K562 (cell line): ENCODE results near the gene ZNF737. TPM values are rescaled to one million over a fixed set of nuclear protein-coding genes. Genes with fewer than 3 reads are reported as not detected.

Experiments
- ATAC-seq: fragments of 200-7000 bp; cut with Tn5 transposase; 3 replicates; pipeline ENCODE4 v1.9.1; 2020; ENCODE audit warnings: moderate library complexity
- BruUV-seq: library from RNA; stranded (reverse); fragments of 400-500 nt; replicated peaks from 2 replicates; lab custom pipeline; 2021; lab: Mats Ljungman, UMichigan
- CTCF ChIA-PET: fragments of 300-600 bp; formaldehyde crosslinking; extraction: SDS; loops from one replicate; lab custom pipeline; 2021; ENCODE audit warnings: low intra/inter-chr PET ratio; lab: Yijun Ruan, JAX
- POLR2A ChIA-PET: fragments of 300-600, 350-650 bp; sonication (Branson Sonifier 250); formaldehyde crosslinking; extraction: SDS; loops from one replicate; lab custom pipeline; 2021; ENCODE audit warnings: antibody characterized with exemption, inconsistent platforms; lab: Yijun Ruan, JAX
- DNase-seq, 4 experiments: peaks; one replicate each; pipeline versions ENCODE4 v3.0.0 to v3.0.0-alpha.2; 2011 to 2018; ENCODE audit warnings: low spot score in 3 of 4, mixed read lengths in 3 of 4; ENCODE audit errors: extremely low read depth in 1 of 4
- FAIRE-seq: peaks from 2 replicates; lab custom pipeline; 2011; peaks lifted over from hg19 to GRCh38; lab: Jason Lieb, UNC
- H2AFZ ChIP-seq: 2 replicates; pipeline ENCODE4 v1.6.0; 2011; ENCODE audit warnings: low read depth, low read length, control low read depth, inconsistent platforms
- H3K27ac ChIP-seq: fragments of 200-600 bp; 3 replicates; pipeline ENCODE4 v1.8.0; 2011; ENCODE audit warnings: low read depth, mild to moderate bottlenecking, control low read depth, inconsistent platforms, low read length, moderate library complexity, mixed read lengths; ENCODE audit errors: extremely low read depth
- H3K27me3 ChIP-seq, 2 experiments: fragments of 300-600 bp in 1 of 2; 2 replicates in 1 of 2; 3 replicates in 1 of 2; pipeline versions ENCODE4 v1.6.0 to v1.8.0; 2011; ENCODE audit warnings: inconsistent platforms in 2 of 2, low read length in 2 of 2, mild to moderate bottlenecking in 1 of 2, mixed read lengths in 1 of 2, moderate library complexity in 1 of 2; ENCODE audit not compliant: control insufficient read depth in 2 of 2, insufficient read depth in 2 of 2
- H3K36me3 ChIP-seq: fragments of 300-600 bp; 3 replicates; pipeline ENCODE4 v1.8.0; 2011; ENCODE audit warnings: mild to moderate bottlenecking, low read length, inconsistent platforms; ENCODE audit not compliant: control insufficient read depth, insufficient read depth
- H3K4me1 ChIP-seq, 2 experiments: fragments of 200-600 bp in 1 of 2; replicated peaks in 1 of 2; 2 replicates in 1 of 2; 3 replicates in 1 of 2; pipeline versions ENCODE4 v1.5.1 to v1.8.0; 2011; ENCODE audit warnings: inconsistent platforms in 2 of 2, low read length in 2 of 2, mild to moderate bottlenecking in 1 of 2, mixed read lengths in 1 of 2, moderate library complexity in 1 of 2; ENCODE audit not compliant: control insufficient read depth in 2 of 2, insufficient read depth in 2 of 2
- H3K4me2 ChIP-seq: 2 replicates; pipeline ENCODE4 v1.6.1; 2011; ENCODE audit warnings: low read length, control low read depth, inconsistent platforms, mixed read lengths; ENCODE audit not compliant: insufficient read depth
- H3K4me3 ChIP-seq: fragments of 200-600 bp; sonication (generic), shearing (Covaris generic); 2 replicates; pipeline ENCODE4 v1.5.1; 2016; ENCODE audit warnings: control low read depth, inconsistent platforms
- H3K79me2 ChIP-seq: fragments of 200-600 bp; 3 replicates; pipeline ENCODE4 v1.8.0; 2011; ENCODE audit warnings: low read length, inconsistent platforms; ENCODE audit not compliant: control insufficient read depth, insufficient read depth
- H3K9ac ChIP-seq, 2 experiments: 2 replicates each; pipeline versions ENCODE4 v1.6.0 to v1.6.1; 2011; ENCODE audit warnings: low read depth in 2 of 2, low read length in 2 of 2, control low read depth in 1 of 2, inconsistent platforms in 1 of 2, mild to moderate bottlenecking in 1 of 2, mixed read lengths in 1 of 2; ENCODE audit not compliant: insufficient read depth in 1 of 2
- H3K9me1 ChIP-seq: one replicate; pipeline ENCODE4 v1.6.0; 2011; ENCODE audit warnings: inconsistent platforms, mild to moderate bottlenecking, low read length, moderate library complexity; ENCODE audit not compliant: control insufficient read depth, insufficient read depth
- H3K9me3 ChIP-seq: replicated peaks from 2 replicates; pipeline ENCODE4 v1.5.1; 2011; ENCODE audit warnings: low read depth, low read length, inconsistent platforms; ENCODE audit not compliant: control insufficient read depth, insufficient read depth
- H4K20me1 ChIP-seq: replicated peaks from 2 replicates; pipeline ENCODE4 v1.6.1; 2011; ENCODE audit warnings: low read length, inconsistent platforms, mixed read lengths; ENCODE audit not compliant: control insufficient read depth, insufficient read depth
- HNRNPH1 ChIP-seq: fragments of 200-400 bp; formaldehyde crosslinking; optimal IDR thresholded peaks from 2 replicates; pipeline ENCODE3; 2017; ENCODE audit warnings: low read depth, mild to moderate bottlenecking, low read length, moderate library complexity
- ZNF134 ChIP-seq: fragments of 250-450 bp; sonication (Bioruptor Pico); conservative IDR thresholded peaks from 2 replicates; pipeline ENCODE4 v1.4.0; 2020
- WGBS: fragments of 100-300 bp; shearing (Covaris generic); methylation state at CpG from one replicate; pipeline ENCODE4 v1.1.6; 2016; ENCODE audit warnings: low coverage, mixed read lengths; ENCODE audit not compliant: insufficient coverage; ENCODE audit errors: missing lambda C conversion rate; 5-methylcytosine and 5-hydroxymethylcytosine counted together
- in situ Hi-C: fragments of 300-500 bp; cut with MboI; formaldehyde crosslinking; loops from 4 replicates; pipeline ENCODE4 v1.15.0; 2018; ENCODE audit warnings: inconsistent platforms, mixed read lengths
- intact Hi-C: fragments of 100-400 bp; cut with micrococcal nuclease; formaldehyde crosslinking; loops from 2 replicates; pipeline ENCODE4 v1.14.2; 2022
- polyA plus RNA-seq, 8 experiments: library from polyadenylated mRNA; depleted of rRNA in 4 of 8; stranded (reverse) in 5 of 8; unstranded in 3 of 8; fragments of >200 nt; fragmentation: Nextera tagmentation in 2 of 8; fragmentation: Illumina TruSeq in 1 of 8; extraction: Ambion mirVana in 2 of 8; extraction: Trizol in 1 of 8; gene quantifications; 2 replicates each; pipeline versions ENCODE4 v1.2.1 to v1.2.3, GENCODE V29; 2011 to 2014; ENCODE audit warnings: inconsistent platforms in 1 of 8, missing spikeins in 1 of 8
- total RNA-seq, 7 experiments: library from RNA; depleted of rRNA in 6 of 7; stranded (reverse); fragments of >200 nt in 6 of 7; fragmentation: Illumina TruSeq in 2 of 7; extraction: Trizol in 2 of 7; gene quantifications; 2 replicates each; pipeline versions ENCODE4 v1.2.1 to v1.2.3, GENCODE V29; 2011 to 2021; ENCODE audit warnings: low replicate concordance in 1 of 7

The ZNF737 gene
- total and polyA plus RNA-seq, 9 of the 15 experiments (the other 6 are each of a cell fraction or from before 2014, with no cell fraction given): 0.01 to 0.32 (median 0.10) TPM; not detected in 1

DNA sequence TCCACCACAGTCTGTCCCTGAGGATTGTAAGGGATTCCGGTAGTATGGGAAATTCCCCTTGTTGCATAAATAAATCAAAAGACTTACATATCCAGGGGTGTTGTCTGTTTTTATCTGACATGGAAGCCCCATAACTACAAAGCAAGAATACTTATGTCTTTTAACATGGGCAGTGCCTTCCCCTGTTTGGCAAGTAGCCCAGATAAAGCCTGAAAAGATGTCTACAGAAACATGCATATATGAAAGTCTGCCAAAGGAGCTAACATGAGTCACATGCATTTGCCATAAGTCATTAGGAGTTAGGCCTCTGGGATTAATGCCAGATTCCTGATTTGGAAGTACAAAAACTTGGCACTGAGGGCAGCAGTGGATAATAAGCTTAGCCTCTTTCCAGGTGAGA lies 62.1 kb downstream of the ZNF737 start:
- Histone ChIP-seq H3K27ac (no peak overlapping the region), H3K36me3 (no peaks in the 10 kb centered on the region), H2AFZ (no peak overlapping the region), H3K9me3 (no peaks in the 10 kb centered on the region), H3K79me2 (no peaks in the 10 kb centered on the region), H3K27me3 (no peaks in the 10 kb centered on the region), H3K4me1 (no peaks in the 10 kb centered on the region), H4K20me1 (no peaks in the 10 kb centered on the region), H3K4me3 (no peak overlapping the region), H3K9ac (no peak overlapping the region), H3K9me1 (no peaks in the 10 kb centered on the region), H3K4me2 (no peak overlapping the region)
- intact Hi-C loops: no loop called here
- CTCF ChIA-PET: no interaction called here
- ATAC-seq: no peak
- no TSS peak for BruUV-seq
- in situ Hi-C loops: no loop called here
- no CpG with 5 or more reads among the region's 1 CpG for WGBS
- no peak for FAIRE-seq
- TF ChIP-seq ZNF134 (CRISPR knock-in tag): no peak
- TF ChIP-seq HNRNPH1: no peak
- POLR2A ChIA-PET: no interaction called here
- no peak for DNase-seq

Other genes with a start within 250 kb of the ZNF737 start
- 1.6 and 2.9 TPM in 2 replicates for gene ZNF626, start 95.8 kb upstream of the ZNF737 start, total RNA-seq (2014; rRNA removed)
- 6.1 and 7.9 TPM in 2 replicates for gene ZNF626, start 95.8 kb upstream of the ZNF737 start, total RNA-seq (2014; rRNA removed; fragmentation: Illumina TruSeq; extraction: Trizol)
- gene ZNF626, start 95.8 kb upstream of the ZNF737 start, total RNA-seq (2015; rRNA removed; fragmentation: Illumina TruSeq; extraction: Trizol): 3.5 and 4.0 TPM in 2 replicates
- gene ZNF626, start 95.8 kb upstream of the ZNF737 start, total RNA-seq (2021): 3.9 and 4.1 TPM in 2 replicates
- 1.5 and 7.7 TPM in 2 replicates for gene ZNF626, start 95.8 kb upstream of the ZNF737 start, polyA plus RNA-seq (2011; rRNA removed)
- gene ZNF626, start 95.8 kb upstream of the ZNF737 start, polyA plus RNA-seq (2014; fragmentation: Illumina TruSeq; extraction: Trizol): 2.5 and 3.5 TPM in 2 replicates
- gene ZNF626, start 95.8 kb upstream of the ZNF737 start, polyA plus RNA-seq (2014; fragmentation: Nextera tagmentation; extraction: Ambion mirVana): 1 to 10 TPM; 4.4 to 5.5 TPM
- gene ZNF626, start 95.8 kb upstream of the ZNF737 start, polyA plus RNA-seq (2014; rRNA removed): 2.8 and 2.9 TPM in 2 replicates
- 0.98 and 1.7 TPM in 2 replicates for gene ZNF66, start 210.5 kb upstream of the ZNF737 start, total RNA-seq (2014; rRNA removed)
- gene ZNF66, start 210.5 kb upstream of the ZNF737 start, total RNA-seq (2014; rRNA removed; fragmentation: Illumina TruSeq; extraction: Trizol): 2.0 and 2.5 TPM in 2 replicates
- gene ZNF66, start 210.5 kb upstream of the ZNF737 start, total RNA-seq (2015; rRNA removed; fragmentation: Illumina TruSeq; extraction: Trizol): 2.1 and 2.7 TPM in 2 replicates
- 1.6 TPM in 2 replicates for gene ZNF66, start 210.5 kb upstream of the ZNF737 start, total RNA-seq (2021)
- 0.83 and 2.5 TPM in 2 replicates for gene ZNF66, start 210.5 kb upstream of the ZNF737 start, polyA plus RNA-seq (2011; rRNA removed)
- 1.2 and 1.3 TPM in 2 replicates for gene ZNF66, start 210.5 kb upstream of the ZNF737 start, polyA plus RNA-seq (2014; fragmentation: Illumina TruSeq; extraction: Trizol)
- under 1 TPM; 0.13 to 0.29 TPM for gene ZNF66, start 210.5 kb upstream of the ZNF737 start, polyA plus RNA-seq (2014; fragmentation: Nextera tagmentation; extraction: Ambion mirVana)
- 0.53 and 1.4 TPM in 2 replicates for gene ZNF66, start 210.5 kb upstream of the ZNF737 start, polyA plus RNA-seq (2014; rRNA removed)